COR-L47 (cell line): ENCODE measurements around the gene USB1.

Experiments
- DNase-seq: peaks from one replicate; lab custom pipeline; 2025; lab: John Stamatoyannopoulos, UW

The USB1 gene

GRCh38 chr16:58019866-58020538 is 18.8 kb downstream of the USB1 start:
- no peak for DNase-seq

- DNase-seq: peak; percentile 14
Observed at GRCh38 chr16:58020628-58021521, 19.7 kb downstream of the USB1 start.

- no peak for DNase-seq
Observed at GRCh38 chr16:58021661-58022551, 20.7 kb downstream of the USB1 start.

GRCh38 chr16:58022601-58023371 is 21.6 kb downstream of the USB1 start:
- peak; percentile 92 for DNase-seq

GRCh38 chr16:58024486-58025350 is 23.5 kb downstream of the USB1 start:
- no peak for DNase-seq

GRCh38 chr16:58025351-58026138 is 24.3 kb downstream of the USB1 start, which contains the start of gene MMP15:
Gene MMP15 (plus strand): TSS chr16:58025754. CDS start chr16:58026351, 597 bp downstream.
- DNase-seq: peak; percentile 64

DNA sequence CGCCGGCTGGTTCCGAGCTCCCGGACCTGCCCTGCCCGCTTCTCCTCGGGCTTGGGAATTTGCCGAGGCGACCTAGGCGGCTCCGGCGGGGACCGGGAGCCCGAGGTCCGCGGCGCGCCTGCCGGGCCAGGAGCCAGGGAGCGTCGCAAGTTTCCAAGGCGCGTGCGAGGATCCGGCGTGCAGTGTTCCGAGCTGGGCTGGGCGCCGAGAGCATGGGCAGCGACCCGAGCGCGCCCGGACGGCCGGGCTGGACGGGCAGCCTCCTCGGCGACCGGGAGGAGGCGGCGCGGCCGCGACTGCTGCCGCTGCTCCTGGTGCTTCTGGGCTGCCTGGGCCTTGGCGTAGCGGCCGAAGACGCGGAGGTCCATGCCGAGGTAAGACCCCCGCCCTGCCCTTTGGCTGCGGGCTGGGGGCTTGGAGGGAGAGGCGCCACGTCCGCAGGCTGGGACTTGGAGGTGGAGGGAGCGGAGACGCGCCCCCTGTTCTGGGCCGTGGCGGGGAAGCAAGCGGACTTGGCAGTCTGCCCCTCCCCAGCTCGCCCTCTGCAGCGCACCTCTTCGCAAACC is 25.0 kb downstream of the USB1 start:
- no peak for DNase-seq

- DNase-seq: no peak
Observed at GRCh38 chr16:58026705-58027160, 25.5 kb downstream of the USB1 start.

GRCh38 chr16:58027161-58027915 is 26.1 kb downstream of the USB1 start:
- DNase-seq: no peak

DNA sequence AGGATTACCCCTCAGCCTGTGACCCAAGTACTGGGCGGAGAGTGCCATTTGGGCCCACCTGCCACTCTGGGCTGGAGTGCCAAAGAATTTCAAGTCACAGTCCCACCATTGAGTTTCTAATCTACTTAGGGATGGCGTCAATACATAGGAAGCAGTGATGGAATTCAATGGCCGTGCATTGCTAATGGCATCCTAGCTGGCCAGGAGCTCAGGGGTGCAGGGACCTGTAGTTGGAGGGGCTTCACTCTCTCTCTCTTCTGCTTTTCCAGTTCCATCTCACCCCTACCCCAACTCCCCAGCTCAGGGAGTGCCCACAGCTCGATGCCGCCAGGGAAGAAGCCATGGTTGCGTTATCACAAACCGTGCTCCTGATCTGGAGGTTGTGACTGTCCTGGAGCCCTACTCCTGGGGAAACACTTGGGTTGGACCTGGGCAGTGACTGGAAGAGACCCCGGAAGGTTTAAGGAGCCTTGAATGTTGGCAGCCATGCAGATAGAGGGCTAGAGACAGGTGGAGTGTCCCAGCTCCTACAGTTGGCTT is 26.8 kb downstream of the USB1 start:
- no peak for DNase-seq

GRCh38 chr16:58028541-58029070 is 27.4 kb downstream of the USB1 start:
- no peak for DNase-seq

GRCh38 chr16:58029410-58029809 is 28.2 kb downstream of the USB1 start:
- no peak for DNase-seq

DNA sequence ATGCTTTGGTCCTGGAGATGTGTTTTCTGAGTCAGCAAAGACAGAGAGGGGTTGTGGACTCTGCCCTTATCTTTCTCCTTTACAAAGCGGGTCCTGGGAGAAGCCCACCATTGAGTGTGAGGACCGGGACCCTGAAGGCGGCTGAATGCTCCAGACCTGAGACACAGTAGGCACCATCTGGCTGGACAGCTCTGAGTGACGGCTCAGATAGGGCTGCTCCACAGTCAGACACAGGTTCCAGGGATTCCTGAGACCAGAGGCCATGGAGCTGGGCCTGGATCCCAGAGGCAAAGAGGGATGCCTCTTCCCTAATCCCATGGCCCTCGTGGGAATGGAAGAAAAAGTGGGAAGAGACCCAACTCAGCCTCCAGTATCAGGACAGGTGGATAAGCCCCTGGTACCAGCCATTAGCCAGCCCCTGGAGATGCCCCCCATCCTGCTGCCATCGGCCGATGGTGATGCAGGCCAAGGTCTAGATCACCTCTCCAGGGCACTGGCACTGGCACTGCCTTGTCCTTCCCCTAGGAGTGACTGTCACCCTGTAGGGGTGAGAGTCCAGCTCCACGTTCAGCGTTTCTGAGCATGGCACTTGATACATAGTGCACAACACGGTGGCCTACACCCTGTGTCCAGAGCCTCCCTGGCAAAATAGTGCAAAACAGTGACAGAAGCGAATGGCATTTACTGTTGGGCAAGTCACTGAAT is 29.1 kb downstream of the USB1 start:
- no peak for DNase-seq

GRCh38 chr16:58031016-58031800 is 30.0 kb downstream of the USB1 start:
- DNase-seq: no peak

GRCh38 chr16:58032710-58033293 is 31.6 kb downstream of the USB1 start:
- DNase-seq: no peak

DNA sequence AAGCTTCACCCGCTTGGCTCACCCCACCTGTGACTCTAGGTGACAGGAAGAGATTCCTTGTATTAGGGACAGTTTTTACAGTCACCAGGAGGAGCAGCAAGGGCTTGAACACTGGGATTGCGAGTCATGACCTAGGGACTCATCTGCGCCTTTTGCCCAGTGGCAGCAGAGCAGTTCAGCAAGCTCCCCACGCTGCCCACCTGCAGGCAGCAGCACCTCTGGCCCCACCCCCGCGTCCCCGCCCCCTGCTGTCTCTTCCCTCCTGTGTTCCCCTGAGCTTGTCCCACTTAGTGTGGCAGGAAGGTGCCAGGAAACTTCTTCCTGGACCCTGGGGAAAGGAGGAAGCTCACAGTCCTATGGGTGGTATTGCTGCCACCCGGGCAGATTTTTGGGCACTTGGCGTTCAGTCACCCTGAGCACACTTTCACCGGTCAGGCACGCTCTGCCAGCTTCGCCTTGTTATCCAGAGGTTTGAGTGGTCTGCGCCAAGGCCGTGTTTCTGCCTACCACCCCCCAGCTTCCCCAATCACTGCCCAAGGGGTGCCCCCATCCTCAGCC is 33.0 kb downstream of the USB1 start:
- no peak for DNase-seq
